ENCODE data around the gene MSANTD2.
"Not testable (repeated sequence)": the region's sequence is repeated elsewhere in the genome, so short reads cannot be mapped to it uniquely, and the experiment has no call there.

Gene MSANTD2

DNA sequence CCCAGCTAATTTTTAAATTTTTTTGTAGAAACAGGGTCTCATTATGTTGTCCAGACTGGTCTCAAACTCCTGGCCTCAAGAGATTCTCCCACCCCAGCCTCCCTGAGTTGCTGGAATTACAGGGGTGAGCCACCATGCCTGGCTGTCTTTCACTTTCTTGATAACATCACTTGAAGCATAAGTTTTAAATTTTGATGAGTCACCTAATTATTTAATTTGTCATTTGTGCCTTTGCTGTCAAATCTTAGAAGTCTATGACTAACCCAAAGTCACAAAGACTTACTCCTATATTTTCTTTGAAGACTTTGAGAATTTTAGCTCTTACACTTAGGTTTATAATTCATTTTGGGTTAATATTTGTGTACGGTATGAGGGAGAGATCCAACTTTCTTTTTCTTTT lies 14.5 kb upstream of the MSANTD2 start:
- DNase-seq: no peak

DNA sequence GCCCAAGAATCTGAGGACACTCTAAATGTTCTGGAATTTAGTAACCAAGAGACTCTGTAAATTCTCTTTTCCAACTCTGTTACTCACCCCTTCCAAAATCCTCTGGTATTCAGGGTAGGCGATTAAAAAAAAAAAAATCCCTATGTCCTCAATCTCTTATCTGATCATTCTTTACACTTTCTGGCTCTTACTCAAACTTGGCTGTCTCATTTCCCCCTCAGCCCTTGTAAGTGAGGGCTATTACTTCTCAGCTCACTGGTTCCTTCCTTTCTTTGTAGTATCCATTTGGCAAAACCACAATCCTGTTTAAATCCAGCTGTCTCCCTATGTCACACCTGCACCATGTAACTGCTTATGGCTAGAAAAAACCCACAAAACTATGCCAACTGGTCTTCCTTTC lies 12.7 kb upstream of the MSANTD2 start:
- no peak for DNase-seq

DNA sequence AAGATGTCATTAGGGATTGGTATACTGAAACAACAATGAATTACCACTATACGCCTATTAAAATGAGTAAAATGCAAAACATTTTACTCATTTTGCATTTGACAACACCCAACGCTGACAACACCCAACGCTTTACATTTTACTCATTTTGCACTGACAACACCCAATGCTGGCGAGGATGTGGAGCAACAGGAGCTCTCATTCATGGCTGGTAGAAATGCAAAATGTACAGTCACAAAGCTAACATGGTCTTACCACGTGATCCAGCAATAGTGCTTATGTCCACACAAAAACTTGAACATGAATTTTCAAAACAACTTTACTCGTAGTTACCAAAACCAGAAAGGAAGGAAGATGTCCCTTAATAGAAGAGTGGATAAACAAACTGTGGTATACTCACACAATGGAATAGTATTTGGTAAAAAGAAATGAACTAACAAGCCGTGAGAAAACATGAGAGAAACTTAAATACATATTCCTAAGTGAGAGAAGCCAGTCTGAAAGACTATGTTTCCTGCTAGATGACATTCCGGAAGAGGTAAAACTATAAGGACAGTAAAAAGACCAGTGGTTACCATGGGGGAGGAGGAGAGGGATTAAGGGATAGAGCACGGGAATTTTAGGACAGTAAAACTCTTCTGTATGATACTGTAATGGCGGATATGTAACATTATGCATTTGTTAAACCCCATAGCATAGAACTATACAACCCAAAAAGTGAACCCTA lies 11.4 kb upstream of the MSANTD2 start:
- DNase-seq: no peak

DNA sequence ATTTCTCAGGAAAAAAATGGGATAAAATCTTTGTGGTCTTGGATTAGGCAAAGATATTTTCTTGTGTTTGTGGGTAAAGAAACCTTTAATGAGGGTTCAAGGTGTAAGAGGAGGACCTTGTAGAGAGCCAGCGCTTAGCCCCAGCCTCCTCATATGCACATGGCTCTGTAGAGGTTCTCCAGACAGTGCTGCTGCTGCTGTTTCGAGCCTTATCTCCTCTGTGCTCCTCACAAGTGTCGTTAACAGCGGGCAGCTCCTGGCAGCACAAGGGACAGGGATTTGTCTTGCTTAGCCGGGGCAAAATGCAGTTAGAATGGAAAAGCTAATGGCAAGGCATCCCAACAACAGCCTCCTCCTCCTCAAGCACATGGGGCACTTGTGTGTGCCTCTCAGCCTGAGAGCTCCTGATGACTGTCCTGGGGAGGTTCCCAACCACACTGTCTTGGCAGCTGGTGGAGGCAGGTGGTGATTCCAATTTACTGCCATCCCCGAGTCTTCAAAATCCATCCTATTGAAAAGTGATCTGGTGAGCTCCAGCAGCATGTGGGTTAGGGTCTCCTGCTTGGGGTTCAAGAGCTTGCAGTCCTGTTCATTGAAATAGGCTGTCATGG lies 7.6 kb upstream of the MSANTD2 start:
- DNase-seq: no peak

DNA sequence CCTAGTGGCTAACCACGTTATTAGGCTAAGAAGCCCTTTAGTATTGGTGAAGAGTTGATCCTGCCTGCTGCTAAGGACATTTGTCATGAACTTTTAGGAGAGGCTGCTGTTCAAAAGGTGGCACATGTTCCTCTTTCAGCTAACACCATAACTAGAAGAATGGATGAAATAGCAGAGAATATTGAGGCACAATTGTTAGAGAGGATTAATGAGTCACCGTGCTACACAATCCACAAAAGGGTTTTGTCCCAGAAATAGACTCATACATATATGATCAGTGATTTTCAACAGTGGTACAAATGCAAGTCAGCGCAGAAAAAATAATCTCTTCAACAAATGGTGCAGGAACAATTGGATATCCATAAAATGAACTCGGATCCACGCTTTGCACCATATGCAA lies 7.0 kb upstream of the MSANTD2 start:
- no peak for DNase-seq

DNA sequence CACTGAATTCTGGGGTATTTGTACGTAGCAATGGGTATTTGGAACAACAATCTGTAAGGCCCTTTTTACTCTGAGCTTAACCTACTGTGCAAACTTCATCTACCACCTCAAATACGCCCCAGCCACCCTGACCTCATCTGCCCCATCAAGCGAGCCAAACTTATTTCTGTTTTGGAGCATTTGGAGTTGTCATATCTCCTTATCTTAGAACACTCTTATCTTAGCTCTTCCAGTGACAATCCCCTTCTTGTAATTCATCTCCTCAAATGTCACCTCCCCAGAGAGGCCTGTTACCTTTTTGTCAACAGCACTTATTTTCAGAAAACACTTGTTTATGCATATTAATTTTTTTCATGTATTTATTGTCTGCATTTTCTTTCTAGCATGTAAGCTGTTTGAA lies 4.7 kb upstream of the MSANTD2 start:
- no peak for DNase-seq

DNA sequence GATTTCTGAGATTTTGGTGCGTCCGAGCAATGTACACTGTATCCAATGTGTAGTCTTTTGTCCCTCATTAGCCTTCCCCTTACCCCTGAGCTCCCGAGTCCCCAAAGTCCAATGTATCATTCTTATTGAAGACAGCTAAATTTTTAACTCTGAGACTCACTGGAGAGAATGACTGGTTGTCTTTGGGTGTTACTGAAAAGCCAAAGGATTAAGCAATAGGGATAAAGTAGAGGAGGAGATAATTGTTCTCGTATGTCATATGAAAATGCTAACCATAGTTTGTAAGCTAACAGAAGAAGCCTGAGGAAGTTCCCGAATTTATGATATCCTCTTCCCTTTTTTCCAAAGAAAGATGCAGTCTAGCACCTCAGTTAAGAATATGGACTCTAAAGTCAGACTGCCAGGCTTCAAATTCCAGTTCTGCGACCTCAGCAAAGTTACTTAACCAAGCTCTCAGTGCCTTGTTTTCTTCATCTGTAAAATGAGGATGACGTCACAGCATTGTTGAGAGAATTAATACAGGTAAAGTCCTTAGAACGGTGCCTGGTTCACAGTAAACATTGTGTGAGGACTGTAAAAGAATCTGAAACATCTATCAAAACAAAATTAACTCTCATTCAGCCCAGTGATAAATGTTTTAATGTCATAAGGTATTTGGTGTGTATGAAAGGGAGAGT lies 1.6 kb upstream of the MSANTD2 start:
- no peak for DNase-seq

DNA sequence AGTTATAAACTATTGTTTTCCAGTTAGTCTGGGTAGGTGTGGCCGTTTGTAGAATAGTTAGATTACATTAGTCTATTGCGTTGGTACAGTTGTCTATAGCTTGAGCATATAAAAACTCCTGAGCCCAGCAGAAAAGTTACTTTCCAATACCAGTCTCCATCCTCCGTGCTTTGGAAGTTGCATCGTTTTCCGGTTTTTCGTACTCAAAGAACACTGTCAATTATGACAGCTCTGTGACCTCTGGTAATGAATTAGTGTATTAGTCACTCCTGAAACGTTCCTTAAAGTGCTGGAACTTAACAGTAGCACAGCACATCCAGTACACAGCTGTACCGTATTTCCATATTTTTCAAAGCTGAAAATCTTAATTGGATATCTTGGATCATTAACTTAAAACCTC lies 808 bp upstream of the MSANTD2 start:
- DNase-seq: no peak

DNA sequence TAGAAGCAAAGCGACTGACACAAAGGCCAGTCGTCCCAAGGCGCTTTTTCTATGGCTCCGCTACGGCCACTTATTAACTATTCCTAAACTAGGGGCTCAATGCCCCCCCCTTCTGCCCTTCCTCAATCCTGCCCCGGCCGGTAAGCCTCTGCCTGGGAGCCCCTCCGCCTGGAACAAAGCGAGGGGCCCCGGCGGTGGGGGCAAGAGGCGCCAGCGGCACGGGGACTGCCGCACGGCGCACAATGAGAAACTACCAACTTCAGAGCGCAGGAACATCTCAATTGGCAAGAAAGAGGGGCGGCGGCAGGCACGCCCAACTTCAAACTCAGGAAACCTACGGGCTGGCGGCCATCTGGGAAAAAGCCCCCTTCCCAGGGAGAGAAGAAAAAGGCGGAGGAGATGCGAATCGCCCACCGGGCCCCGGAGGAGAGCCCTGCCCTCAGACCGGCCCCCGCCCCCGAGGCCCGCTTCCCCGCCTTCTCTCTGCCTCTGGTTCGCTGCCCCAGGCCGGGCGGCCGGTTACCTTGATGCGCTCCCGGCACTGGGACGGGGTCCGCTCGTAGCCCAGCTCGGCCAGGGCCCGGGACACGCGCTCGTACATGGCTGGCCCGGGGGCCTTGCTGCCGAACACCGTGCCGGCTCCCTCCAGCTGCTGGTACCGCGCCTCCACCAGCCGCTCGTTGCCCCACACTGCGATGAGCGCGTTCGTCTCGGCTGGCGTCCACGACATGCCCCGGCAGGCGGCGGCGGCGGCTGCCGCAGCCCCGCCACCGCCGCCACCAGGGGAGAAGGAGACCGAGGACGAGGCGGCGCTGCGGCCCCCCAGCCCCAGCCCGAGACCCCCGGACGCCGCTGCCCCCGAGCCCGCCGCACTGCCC lies 619 bp downstream of the MSANTD2 start:
- peak; percentile 45 for DNase-seq

DNA sequence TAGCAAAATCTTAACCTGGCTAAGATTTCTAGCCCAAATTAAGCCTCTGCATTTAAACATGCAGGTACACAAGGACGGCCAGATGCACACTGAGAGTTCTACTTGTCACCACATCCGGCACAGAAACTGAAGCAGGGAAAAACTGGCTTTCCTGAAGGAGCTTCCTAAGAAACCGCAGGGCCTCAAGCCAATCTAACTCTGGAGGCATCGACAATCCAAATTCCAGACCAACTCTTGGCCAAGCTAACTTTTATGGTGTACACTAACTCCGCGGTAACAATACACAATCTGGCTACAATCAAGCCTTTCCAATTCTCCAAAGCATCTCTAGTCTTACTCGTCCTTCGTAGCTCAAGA lies 1.2 kb downstream of the MSANTD2 start:
- no peak for DNase-seq

DNA sequence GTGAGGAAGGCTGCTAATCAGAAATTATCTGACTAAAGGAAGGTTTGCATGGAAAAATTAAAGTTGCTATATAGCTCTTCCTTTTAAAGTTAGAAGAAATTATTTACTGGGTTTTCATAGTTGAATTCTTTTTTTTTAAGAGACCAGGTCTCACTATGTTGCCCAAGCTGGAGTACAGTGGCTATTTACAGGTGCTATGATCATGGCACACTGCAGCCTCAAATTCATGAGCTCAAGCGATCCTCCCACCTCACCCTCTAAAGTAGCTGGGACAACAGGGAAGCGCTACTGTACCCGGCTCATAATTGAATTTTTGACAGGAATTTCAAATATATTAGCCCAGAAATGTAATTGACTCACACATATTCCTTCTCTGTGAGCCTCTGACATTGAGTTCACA lies 3.9 kb downstream of the MSANTD2 start:
- no peak for DNase-seq

DNA sequence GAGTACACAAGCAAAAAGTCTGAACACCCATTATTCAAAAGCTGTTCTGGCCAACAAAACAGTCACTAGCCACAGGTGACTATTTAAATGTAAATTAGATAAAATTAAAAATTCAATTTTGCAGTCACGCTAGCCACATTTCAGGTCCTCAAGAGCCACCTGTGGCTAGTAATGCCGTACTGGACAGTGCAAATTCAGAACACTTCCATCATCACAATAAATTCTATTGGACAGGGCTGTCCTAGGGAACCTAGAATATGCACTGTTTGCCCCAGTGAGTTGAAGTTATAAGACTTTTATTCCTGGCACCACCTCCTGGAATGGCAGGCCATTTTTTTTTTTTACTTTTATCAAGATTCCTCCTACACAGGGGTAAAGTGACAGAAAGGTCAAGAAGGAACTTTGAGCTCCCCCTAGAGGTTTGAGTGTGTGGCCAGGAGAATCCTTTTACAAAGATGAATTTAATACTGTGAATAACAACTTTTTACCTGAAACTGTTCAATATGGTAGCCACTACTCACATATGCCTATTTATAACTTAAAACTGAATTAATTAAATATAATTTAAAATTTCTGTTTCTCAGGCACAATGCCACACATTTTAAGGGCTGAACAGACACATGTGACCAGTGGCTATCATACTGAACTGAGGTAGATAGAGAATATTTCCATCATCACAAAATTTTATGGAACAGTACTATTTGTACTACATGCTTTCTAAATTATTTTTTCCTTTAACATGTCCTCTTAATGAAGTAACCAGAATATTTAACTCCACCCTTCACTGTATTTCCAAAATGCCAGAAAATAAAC lies 6.5 kb downstream of the MSANTD2 start:
- no peak for DNase-seq

DNA sequence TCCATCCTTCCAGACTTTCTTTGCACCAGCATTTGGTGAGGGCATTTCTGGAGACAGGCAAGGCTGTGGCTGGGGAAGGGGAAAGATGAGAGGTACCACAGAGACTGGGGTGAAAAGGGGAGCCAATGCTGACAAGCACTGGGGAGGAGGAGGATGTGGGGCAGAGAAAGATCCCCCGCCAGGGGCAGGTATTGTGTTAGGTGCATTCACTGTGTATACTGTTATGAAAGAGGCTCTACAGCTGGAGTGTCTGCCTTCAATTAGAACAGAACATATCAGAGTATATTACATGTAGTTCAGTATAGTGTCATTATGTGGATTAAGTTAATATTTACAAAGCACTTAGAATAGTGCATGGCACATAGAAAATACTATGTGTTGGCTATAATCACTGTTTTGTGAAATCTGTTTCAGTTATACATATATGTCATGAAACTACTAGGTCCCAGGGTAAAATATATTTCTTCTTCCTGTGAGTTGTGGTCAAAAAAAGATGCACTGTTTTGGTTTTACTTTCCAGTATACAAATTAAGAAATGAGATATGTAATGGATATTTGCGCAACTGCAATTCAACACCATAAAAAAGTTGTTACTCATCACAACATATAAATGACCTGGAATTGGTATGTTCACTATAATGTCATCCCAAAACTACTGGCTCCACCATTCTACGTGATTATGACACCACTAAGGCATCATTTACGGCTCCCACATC lies 8.4 kb downstream of the MSANTD2 start:
- no peak for DNase-seq

DNA sequence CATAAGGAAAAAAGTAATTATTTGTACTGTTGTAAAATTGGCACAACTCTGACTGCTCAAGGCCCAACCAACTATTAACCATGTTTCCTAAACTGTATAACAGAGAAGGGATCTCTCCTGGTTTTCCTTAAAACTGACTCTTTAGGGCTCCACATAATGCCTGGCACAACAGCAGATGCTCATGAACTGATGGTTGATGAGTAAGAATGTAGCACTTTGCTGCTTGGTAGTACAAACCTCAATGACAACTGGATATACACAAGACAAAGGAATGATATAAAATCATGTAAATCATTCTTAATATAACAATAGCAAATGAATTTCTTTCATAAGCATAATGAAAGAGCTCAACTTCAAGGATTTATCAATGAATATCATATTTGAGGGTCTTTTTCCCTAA lies 11.7 kb downstream of the MSANTD2 start:
- DNase-seq: no peak

DNA sequence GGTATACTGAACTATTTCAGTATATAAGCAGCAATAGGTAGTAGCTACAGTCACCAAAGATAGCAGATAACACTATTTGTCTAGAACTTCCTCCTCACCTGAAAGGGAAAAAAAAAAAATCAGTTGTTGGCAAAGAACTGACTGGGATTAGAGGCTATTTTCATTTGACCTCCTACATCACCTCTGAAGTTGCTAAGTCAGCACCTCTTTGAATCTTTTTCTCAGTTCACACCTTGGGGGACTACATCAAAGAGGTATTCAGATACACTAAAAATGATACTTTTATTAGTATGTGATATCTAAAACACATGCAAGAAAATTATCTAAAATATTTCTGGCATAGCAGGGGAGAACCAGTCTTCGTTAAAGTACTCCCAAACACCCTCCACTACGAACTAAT lies 16.2 kb downstream of the MSANTD2 start:
- no peak for DNase-seq

DNA sequence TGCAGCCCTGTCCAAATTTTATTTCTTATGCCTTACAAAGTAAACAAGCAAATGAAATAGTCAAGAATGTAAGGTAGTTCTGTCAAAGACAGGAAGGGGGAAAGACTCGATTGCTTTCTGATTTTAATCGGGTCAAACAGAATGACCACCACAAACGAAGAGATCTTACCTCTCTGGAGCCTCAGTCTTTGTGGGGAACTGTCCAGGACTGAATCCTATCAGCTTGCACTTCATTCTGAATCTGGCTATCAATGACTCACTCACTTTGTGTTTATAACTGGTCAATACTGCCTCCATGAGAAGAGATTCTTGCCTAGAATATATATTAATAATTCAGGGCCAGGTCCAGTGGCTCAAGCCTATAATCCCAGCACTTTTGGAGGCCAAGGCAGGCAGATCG lies 17.2 kb downstream of the MSANTD2 start:
- no peak for DNase-seq

DNA sequence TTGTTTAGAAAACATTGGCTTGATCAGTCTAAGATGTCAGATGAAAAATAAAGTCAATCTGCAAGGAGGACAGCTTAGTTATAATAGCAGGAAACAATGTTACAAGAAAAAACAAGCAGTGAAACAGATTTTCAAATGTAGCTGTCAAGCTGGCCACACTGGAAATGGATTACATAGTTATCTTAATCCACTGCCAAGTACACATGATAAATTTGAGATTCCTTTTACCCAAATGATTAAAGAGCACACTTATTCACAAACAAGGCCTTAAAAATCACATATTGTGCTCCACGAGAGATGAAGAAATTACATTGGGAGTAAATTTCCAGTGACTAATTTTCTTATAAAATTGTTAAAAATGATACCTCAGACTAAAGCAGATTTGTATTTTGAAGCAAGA lies 20.6 kb downstream of the MSANTD2 start:
- DNase-seq: no peak

DNA sequence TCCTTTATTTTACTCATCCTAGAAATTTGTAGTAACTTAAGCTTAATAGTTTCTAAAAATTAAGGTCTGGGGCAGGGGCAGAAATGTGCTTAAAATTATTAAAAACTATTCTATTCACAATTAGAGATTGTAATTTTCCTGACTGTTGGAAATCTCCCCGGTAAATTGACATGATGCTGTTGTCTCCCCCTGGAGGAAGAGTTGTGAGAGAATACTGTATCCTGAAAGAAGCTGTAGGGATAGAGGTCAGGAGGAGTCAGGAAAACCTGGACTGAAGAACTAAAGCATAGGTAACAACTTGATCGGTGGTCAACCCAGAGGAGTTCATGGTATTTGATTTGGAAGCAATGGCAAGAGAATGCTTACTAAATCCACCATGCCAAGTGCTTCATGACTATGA lies 21.9 kb downstream of the MSANTD2 start:
- DNase-seq: no peak

DNA sequence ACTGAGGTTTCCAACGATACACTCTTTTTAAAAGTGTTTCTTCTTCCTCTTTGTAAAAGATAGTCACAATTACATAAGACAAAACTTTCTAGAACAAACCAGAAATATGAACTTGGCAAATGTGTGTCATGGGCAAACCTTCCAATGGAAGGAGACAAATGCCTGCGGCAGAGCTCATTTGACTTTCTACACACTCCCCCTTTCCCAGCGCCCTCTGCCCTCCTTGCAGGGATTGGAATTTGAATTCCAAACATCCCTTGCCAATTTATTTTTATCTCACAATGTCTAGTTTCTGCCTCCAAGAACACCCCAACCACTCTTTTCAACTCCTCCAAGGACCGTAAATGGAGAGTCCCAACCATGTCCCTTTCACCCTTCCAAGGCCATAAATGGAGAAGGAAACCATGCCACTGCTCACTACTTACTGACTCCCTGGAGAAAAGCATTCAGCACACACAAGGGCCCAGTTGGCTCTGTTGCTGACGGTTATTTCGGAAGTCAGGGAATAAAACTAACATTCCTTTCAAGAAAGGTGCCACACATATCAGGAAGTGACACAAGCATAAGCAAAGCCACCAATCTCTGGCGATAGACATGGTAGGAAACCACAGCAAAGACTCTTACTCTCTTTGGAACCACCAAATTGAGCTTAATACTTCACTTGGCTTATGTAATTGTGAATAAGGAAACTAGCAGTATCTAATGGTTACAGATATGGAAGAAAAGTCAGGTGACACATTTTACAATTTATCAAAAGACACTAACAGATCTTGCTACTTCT lies 23.2 kb downstream of the MSANTD2 start:
- no peak for DNase-seq

DNA sequence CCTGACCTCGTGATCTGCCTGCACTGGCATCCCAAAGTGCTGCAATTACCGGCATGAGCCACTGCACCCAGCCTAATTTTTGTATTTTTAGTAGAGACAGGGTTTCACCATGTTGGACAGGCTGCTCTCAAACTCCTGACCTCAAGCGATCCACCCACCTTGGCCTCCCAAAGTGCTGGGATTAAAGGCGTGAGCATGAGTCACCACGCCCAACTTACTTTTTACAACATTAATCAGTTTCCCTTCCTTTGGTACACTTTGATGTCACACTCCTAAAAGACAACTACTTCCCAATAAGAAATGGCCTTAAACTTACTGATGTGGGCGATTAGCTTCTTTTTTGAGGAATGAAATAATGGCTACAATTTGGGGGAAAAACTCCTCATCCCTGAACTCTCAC lies 29.2 kb downstream of the MSANTD2 start:
- not testable (repeated sequence) for DNase-seq
